Esophagus muscularis mucosa (tissue), 4 donors: Measurements from ENCODE around the gene ITGAL. TPM values are rescaled to one million over a fixed set of nuclear protein-coding genes. Genes with fewer than 3 reads are reported as not detected.

Source experiments
- DNase-seq: peaks from one replicate; pipeline ENCODE4 v3.0.0-alpha.2; 2017; ENCODE audit errors: extremely low spot score
- H3K27ac ChIP-seq, 4 donors: fragments of 200-600 bp; sonication (generic); replicated peaks in 1 of 4; 1 replicate in 3 of 4; 2 replicates in 1 of 4; pipeline ENCODE4 v1.5.1; 2016 to 2019; ENCODE audit warnings: mild to moderate bottlenecking in 1 of 4
- H3K27me3 ChIP-seq, 4 donors: fragments of 200-600 bp; sonication (generic); one replicate each; pipeline versions ENCODE4 v1.5.1 to v1.6.0; 2016 to 2019
- H3K36me3 ChIP-seq, 4 donors: fragments of 200-600 bp; sonication (generic); one replicate each; pipeline ENCODE4 v1.5.1; 2016 to 2019
- H3K4me1 ChIP-seq, 4 donors: fragments of 200-600 bp; sonication (generic); one replicate each; pipeline ENCODE4 v1.5.1; 2016 to 2019
- H3K4me3 ChIP-seq, 4 donors: fragments of 200-600 bp; sonication (generic); 1 replicate in 2 of 4; 2 replicates in 2 of 4; pipeline ENCODE4 v1.5.1; 2016 to 2019; ENCODE audit warnings: mild to moderate bottlenecking in 4 of 4, moderate library complexity in 1 of 4
- H3K9me3 ChIP-seq, 4 donors: fragments of 200-600 bp; sonication (generic); 1 replicate in 3 of 4; 2 replicates in 1 of 4; pipeline ENCODE4 v1.5.1; 2016 to 2019
- CTCF ChIP-seq, 3 experiments: fragments of 200-600 bp in 2 of 3; fragments of 450-650 bp in 1 of 3; sonication (generic) in 2 of 3; IDR thresholded peaks; one replicate each; pipeline ENCODE4 v1.5.1; 2017 to 2019; ENCODE audit warnings: antibody characterized with exemption in 3 of 3, mild to moderate bottlenecking in 2 of 3, moderate library complexity in 1 of 3
- EP300 ChIP-seq: sonication (generic); formaldehyde crosslinking; IDR thresholded peaks from one replicate; pipeline ENCODE4 v1.6.1; 2017; ENCODE audit warnings: antibody characterized with exemption
- POLR2A ChIP-seq: fragments of 450-650 bp; IDR thresholded peaks from one replicate; pipeline ENCODE4 v1.6.1; 2017; ENCODE audit warnings: antibody characterized with exemption, moderate library complexity, mild to moderate bottlenecking, low read depth
- POLR2AphosphoS5 ChIP-seq, 2 donors: sonication (generic); formaldehyde crosslinking; IDR thresholded peaks; one replicate each; pipeline ENCODE4 v1.6.1; 2017; ENCODE audit warnings: antibody characterized with exemption in 2 of 2
- WGBS: methylation state at CpG from one replicate; pipeline ENCODE4 v1.1.5; 2018; 5-methylcytosine and 5-hydroxymethylcytosine counted together
- intact Hi-C: fragments of 100-400 bp; cut with DNase I; formaldehyde crosslinking; loops from one replicate; pipeline ENCODE4 v1.15.1; 2023
- total RNA-seq, 4 donors: library from RNA; depleted of rRNA; stranded (reverse); fragments of >200 nt; gene quantifications; one replicate each; pipeline versions ENCODE4 v1.1.0 to v1.2.1, GENCODE V29; 2016

ITGAL gene
- total RNA-seq, 4 donors from 2014 or later: 1.5 to 2.7 (median 2.5) TPM

- Histone ChIP-seq H3K4me3 (no peak overlapping the region), H3K27me3 (no peaks in the 10 kb centered on the region), H3K4me1 (peaks cover 17 to 40% (median 33%) of the 10 kb centered on the region in 4 donors), H3K27ac (no peak overlapping the region), H3K36me3 (peaks cover 3 to 11% (median 9%) of the 10 kb centered on the region in 4 donors), H3K9me3 (no peaks in the 10 kb centered on the region)
- TF ChIP-seq CTCF (IDR thresholded peaks at IDR 0.05) (no peak), EP300 (no peak), POLR2AphosphoS5 (IDR thresholded peaks at IDR 0.05) (peak in 1 of 2 donors; percentile 9), POLR2A (no peak)
- no peak for DNase-seq
- WGBS: 72% methylated on average over 26 of the region's 26 CpGs
- intact Hi-C loops: loop anchor here (5.0 kb wide), 1 partner anchor 92 kb away; the partner anchor contains the start of gene DCTPP1
Observed at GRCh38 chr16:30523768-30524574, 51.4 kb downstream of the ITGAL start.

GRCh38 chr16:30524575-30525568, 52.3 kb downstream of the ITGAL start:
- Histone ChIP-seq H3K36me3 (peaks cover 3 to 11% (median 9%) of the 10 kb centered on the region in 4 donors), H3K27me3 (no peaks in the 10 kb centered on the region), H3K4me1 (peaks cover 18 to 44% (median 34%) of the 10 kb centered on the region in 4 donors), H3K4me3 (no peak overlapping the region), H3K9me3 (no peaks in the 10 kb centered on the region), H3K27ac (peak overlapping the region in 1 of 4 donors; percentile 97)
- intact Hi-C loops: loop anchor here (5.0 kb wide), 1 partner anchor 93 kb away; the partner anchor contains the start of gene DCTPP1
- 95% methylated on average over 52 of the region's 60 CpGs for WGBS
- TF ChIP-seq EP300: no peak
- TF ChIP-seq POLR2AphosphoS5 (IDR thresholded peaks at IDR 0.05): no peak
- no peak for TF ChIP-seq POLR2A
- no peak for TF ChIP-seq CTCF (IDR thresholded peaks at IDR 0.05)
- DNase-seq: no peak

GRCh38 chr16:30525844-30526136, 53.2 kb downstream of the ITGAL start:
- TF ChIP-seq CTCF (IDR thresholded peaks at IDR 0.05): no peak
- no peak for TF ChIP-seq POLR2A
- no peak for TF ChIP-seq EP300
- no peak for TF ChIP-seq POLR2AphosphoS5 (IDR thresholded peaks at IDR 0.05)
- H3K4me1 ChIP-seq: peaks cover 18 to 44% (median 34%) of the 10 kb centered on the region in 4 donors
- no peaks in the 10 kb centered on the region for H3K9me3 ChIP-seq
- H3K27me3 ChIP-seq: no peaks in the 10 kb centered on the region
- intact Hi-C loops: loop anchor here (2.0 kb wide), 1 partner anchor 79 kb away; no protein-coding TSS in a partner anchor
- H3K36me3 ChIP-seq: peaks cover 3 to 16% (median 11%) of the 10 kb centered on the region in 4 donors
- 30% methylated on average over 2 of the region's 4 CpGs for WGBS
- H3K27ac ChIP-seq: peak overlapping the region; percentile 97 to 98 (median 98)
- no peak for DNase-seq
- peak overlapping the region; percentile 70 to 83 (median 82) for H3K4me3 ChIP-seq

- peak within 1 kb of the TSS; percentile 97 to 98 (median 98) for H3K27ac ChIP-seq
- WGBS: 10% methylated on average over 9 of the region's 73 CpGs
- no peaks in the 10 kb centered on the region for H3K27me3 ChIP-seq
- H3K9me3 ChIP-seq: no peaks in the 10 kb centered on the region
- intact Hi-C loops: loop anchor here (2.0 kb wide), 1 partner anchor 79 kb away; no protein-coding TSS in a partner anchor
- H3K4me1 ChIP-seq: peaks cover 18 to 44% (median 34%) of the 10 kb centered on the region in 4 donors
- H3K36me3 ChIP-seq: peaks cover 3 to 21% (median 15%) of the 10 kb centered on the region in 4 donors
- TF ChIP-seq POLR2AphosphoS5 (IDR thresholded peaks at IDR 0.05) (no peak), EP300 (no peak), POLR2A (no peak), CTCF (IDR thresholded peaks at IDR 0.05) (no peak)
- DNase-seq: no peak
- peak within 1 kb of the TSS; percentile 70 to 83 (median 82) for H3K4me3 ChIP-seq
Observed at GRCh38 chr16:30526137-30526822, 53.7 kb downstream of the ITGAL start, which contains the start of gene ZNF768. Gene ZNF768, minus strand, starts transcription at chr16:30526566. Its CDS starts 153 bp downstream, at chr16:30526413.
